Transverse colon (tissue), 4 donors: ENCODE results near the gene CHMP4A. TPM values are rescaled to one million over a fixed set of nuclear protein-coding genes. Genes with fewer than 3 reads are reported as not detected.

Experiments used
- DNase-seq: peaks from one replicate; pipeline ENCODE4 v3.0.0-alpha.2; 2019
- H3K27ac ChIP-seq, 4 donors: fragments of 200-600 bp; sonication (generic); 2 replicates each; pipeline ENCODE4 v1.5.1; 2016 to 2018; ENCODE audit warnings: inconsistent platforms in 4 of 4
- H3K27me3 ChIP-seq: fragments of 200-600 bp; sonication (generic); 2 replicates; pipeline ENCODE4 v1.5.1; 2017; ENCODE audit warnings: inconsistent platforms
- H3K36me3 ChIP-seq, 4 donors: fragments of 200-600 bp; sonication (generic); 2 replicates each; pipeline ENCODE4 v1.5.1; 2017 to 2019; ENCODE audit warnings: inconsistent platforms in 4 of 4
- H3K4me1 ChIP-seq, 4 donors: fragments of 200-600 bp; sonication (generic); 2 replicates each; pipeline ENCODE4 v1.5.1; 2017 to 2020; ENCODE audit warnings: inconsistent platforms in 4 of 4
- H3K4me3 ChIP-seq, 4 donors: fragments of 200-600 bp; sonication (generic); 1 replicate in 1 of 4; 2 replicates in 3 of 4; pipeline versions ENCODE4 v1.5.1 to v1.6.1; 2017 to 2019; ENCODE audit warnings: inconsistent platforms in 4 of 4
- H3K9me3 ChIP-seq, 2 donors: fragments of 200-600 bp; sonication (generic); 2 replicates each; pipeline ENCODE4 v1.5.1; 2017 to 2019; ENCODE audit warnings: inconsistent platforms in 2 of 2
- EP300 ChIP-seq: sonication (generic); formaldehyde crosslinking; IDR thresholded peaks from one replicate; pipeline ENCODE4 v1.6.1; 2017; ENCODE audit warnings: antibody characterized with exemption, low read depth
- POLR2A ChIP-seq: fragments of 450-650 bp; IDR thresholded peaks from one replicate; pipeline ENCODE4 v1.6.1; 2016; ENCODE audit warnings: antibody characterized with exemption, mild to moderate bottlenecking, moderate library complexity
- POLR2AphosphoS5 ChIP-seq, 3 donors: sonication (generic); formaldehyde crosslinking; IDR thresholded peaks; one replicate each; pipeline ENCODE4 v1.6.1; 2016; ENCODE audit warnings: antibody characterized with exemption in 3 of 3
- WGBS, 2 donors: methylation state at CpG; one replicate each; pipeline ENCODE4 v1.1.5; 2018; ENCODE audit warnings: low coverage in 1 of 2; 5-methylcytosine and 5-hydroxymethylcytosine counted together
- in situ Hi-C, 4 donors: fragments of 200-750 bp; cut with MboI; loops; one replicate each; pipeline versions ENCODE4 v1.15.0 to v1.15.1; 2017; ENCODE audit warnings: low sequenced_read_pairs in 3 of 4, low pct_ligation_motif_present in 1 of 4, low pct_unique_long_range_greater_than_20kb in 1 of 4
- intact Hi-C: fragments of 100-400 bp; cut with DNase I; formaldehyde crosslinking; loops from one replicate; pipeline ENCODE4 v1.15.1; 2023; ENCODE audit warnings: low total_unique reads
- total RNA-seq, 4 donors: library from RNA; depleted of rRNA; stranded (reverse); fragments of >200 nt; gene quantifications; one replicate each; pipeline ENCODE4 v1.1.0, GENCODE V29; 2016
- TF ChIP-seq, protein P1 (sequence below), 5 experiments: fragments of 200-600 bp in 3 of 5; fragments of 450-650 bp in 2 of 5; sonication (generic) in 3 of 5; IDR thresholded peaks; 1 replicate in 2 of 5; 2 replicates in 3 of 5; pipeline ENCODE4 v1.5.1; 2016 to 2017; ENCODE audit warnings: antibody characterized with exemption in 5 of 5, inconsistent platforms in 3 of 5, mild to moderate bottlenecking in 2 of 5, moderate library complexity in 1 of 5

CHMP4A gene
- total RNA-seq, 4 donors from 2014 or later = 7.0 to 81.3 (median 59.0) TPM

- TF ChIP-seq, protein P1, sequence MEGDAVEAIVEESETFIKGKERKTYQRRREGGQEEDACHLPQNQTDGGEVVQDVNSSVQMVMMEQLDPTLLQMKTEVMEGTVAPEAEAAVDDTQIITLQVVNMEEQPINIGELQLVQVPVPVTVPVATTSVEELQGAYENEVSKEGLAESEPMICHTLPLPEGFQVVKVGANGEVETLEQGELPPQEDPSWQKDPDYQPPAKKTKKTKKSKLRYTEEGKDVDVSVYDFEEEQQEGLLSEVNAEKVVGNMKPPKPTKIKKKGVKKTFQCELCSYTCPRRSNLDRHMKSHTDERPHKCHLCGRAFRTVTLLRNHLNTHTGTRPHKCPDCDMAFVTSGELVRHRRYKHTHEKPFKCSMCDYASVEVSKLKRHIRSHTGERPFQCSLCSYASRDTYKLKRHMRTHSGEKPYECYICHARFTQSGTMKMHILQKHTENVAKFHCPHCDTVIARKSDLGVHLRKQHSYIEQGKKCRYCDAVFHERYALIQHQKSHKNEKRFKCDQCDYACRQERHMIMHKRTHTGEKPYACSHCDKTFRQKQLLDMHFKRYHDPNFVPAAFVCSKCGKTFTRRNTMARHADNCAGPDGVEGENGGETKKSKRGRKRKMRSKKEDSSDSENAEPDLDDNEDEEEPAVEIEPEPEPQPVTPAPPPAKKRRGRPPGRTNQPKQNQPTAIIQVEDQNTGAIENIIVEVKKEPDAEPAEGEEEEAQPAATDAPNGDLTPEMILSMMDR (IDR thresholded peaks at IDR 0.05) = no peak
- no peak for TF ChIP-seq POLR2AphosphoS5 (IDR thresholded peaks at IDR 0.05)
- TF ChIP-seq POLR2A = no peak
- no peak for TF ChIP-seq EP300
- in situ Hi-C loops (loop anchor here (5.0 to 25.0 kb wide), 3 partner anchors 54 to 194 kb away; partner anchors contain the start of genes CBLN3 (in 3 of the 4), KHNYN (in 3 of the 4), SDR39U1 (in 3 of the 4) and DHRS1 (in 1 of the 4)), intact Hi-C loops (no loop called here)
- Histone ChIP-seq H3K36me3 (peaks cover 0 to 19% (median 9%) of the 10 kb centered on the region in 4 donors), H3K4me1 (peaks cover 28 to 40% (median 30%) of the 10 kb centered on the region in 4 donors), H3K27me3 (no peaks in the 10 kb centered on the region), H3K4me3 (peak overlapping the region in 3 of 4 donors; percentile 54 to 78 (median 60)), H3K27ac (peak overlapping the region; percentile 97 to 100 (median 98)), H3K9me3 (no peaks in the 10 kb centered on the region)
- no peak for DNase-seq
- 38% methylated on average over 10 of the region's 10 CpGs; no CpG with 5 or more reads in 1 of the 2 donors for WGBS, 2 donors
These were observed 30.1 kb upstream of the CHMP4A start for GRCh38 chr14:24243336-24243836.

GRCh38 chr14:24241829-24242443, 28.6 kb upstream of the CHMP4A start:
- TF ChIP-seq EP300 (no peak), POLR2A (no peak), POLR2AphosphoS5 (IDR thresholded peaks at IDR 0.05) (peak in 1 of 3 donors; percentile 28)
- TF ChIP-seq, protein P1 (IDR thresholded peaks at IDR 0.05) = peak; percentile 63 to 88 (median 67)
- peaks cover 28 to 40% (median 30%) of the 10 kb centered on the region in 4 donors for H3K4me1 ChIP-seq
- intact Hi-C loops = no loop called here
- 0 to 1% methylated on average over 3 to 39 of the region's 39 CpGs for WGBS, 2 donors
- H3K9me3 ChIP-seq = no peaks in the 10 kb centered on the region
- H3K4me3 ChIP-seq = peak overlapping the region; percentile 54 to 78 (median 59)
- peak overlapping the region; percentile 97 to 100 (median 98) for H3K27ac ChIP-seq
- no peaks in the 10 kb centered on the region for H3K27me3 ChIP-seq
- peaks cover 0 to 32% (median 10%) of the 10 kb centered on the region in 4 donors for H3K36me3 ChIP-seq
- in situ Hi-C loops = loop anchor here (5.0 to 25.0 kb wide), 3 partner anchors 55 to 195 kb away; partner anchors contain the start of genes CBLN3 (in 3 of the 4), KHNYN (in 3 of the 4), SDR39U1 (in 3 of the 4) and DHRS1 (in 1 of the 4)
- DNase-seq = peak; percentile 95

GRCh38 chr14:24240110-24240918, 27.0 kb upstream of the CHMP4A start:
- no peaks in the 10 kb centered on the region for H3K27me3 ChIP-seq
- no peaks in the 10 kb centered on the region for H3K9me3 ChIP-seq
- TF ChIP-seq EP300 (no peak), POLR2AphosphoS5 (IDR thresholded peaks at IDR 0.05) (no peak)
- TF ChIP-seq, protein P1 (IDR thresholded peaks at IDR 0.05) = no peak
- in situ Hi-C loops (loop anchor here (5.0 to 25.0 kb wide), 3 partner anchors 57 to 197 kb away; partner anchors contain the start of genes CBLN3 (in 3 of the 4), KHNYN (in 3 of the 4), SDR39U1 (in 3 of the 4) and DHRS1 (in 1 of the 4)), intact Hi-C loops (no loop called here)
- 92 to 93% methylated on average over 3 to 9 of the region's 9 CpGs for WGBS, 2 donors
- no peak for DNase-seq
- H3K4me3 ChIP-seq = no peak overlapping the region
- peaks cover 28 to 40% (median 30%) of the 10 kb centered on the region in 4 donors for H3K4me1 ChIP-seq
- H3K36me3 ChIP-seq = peaks cover 0 to 35% (median 13%) of the 10 kb centered on the region in 4 donors
- peak overlapping the region in 3 of 4 donors; percentile 97 to 100 (median 99) for H3K27ac ChIP-seq
